ENCODE results near the gene ARFGAP2.

GRCh38 chr11:47202576-47202975, 25.9 kb upstream of the ARFGAP2 start:
- TF ChIP-seq ZNF274 (IDR thresholded peaks at IDR 0.05; ENCODE audit: borderline replicate concordance, extremely low read depth, low read length): no peak
- TF ChIP-seq BCL11A (IDR thresholded peaks at IDR 0.05; ENCODE audit: low read depth in 2 of 2, low read length in 2 of 2): no peak
- peak; percentile 87 for TF ChIP-seq MAFK (IDR thresholded peaks at IDR 0.05; ENCODE audit: low read depth, low read length)
- no peak for TF ChIP-seq POLR2A (IDR thresholded peaks at IDR 0.05; ENCODE audit: control extremely low read depth in 1 of 2, low read depth in 2 of 2, low read length in 2 of 2)
- TF ChIP-seq YY1 (IDR thresholded peaks at IDR 0.05; ENCODE audit: low read depth, low read length): no peak
- no peak for TF ChIP-seq EP300 (IDR thresholded peaks at IDR 0.05; ENCODE audit: borderline replicate concordance in 1 of 2, low read depth in 2 of 2, low read length in 2 of 2)
- TF ChIP-seq EZH2 (IDR thresholded peaks at IDR 0.05; ENCODE audit: low read depth, low read length, severe bottlenecking): no peak
- TF ChIP-seq, protein P1, sequence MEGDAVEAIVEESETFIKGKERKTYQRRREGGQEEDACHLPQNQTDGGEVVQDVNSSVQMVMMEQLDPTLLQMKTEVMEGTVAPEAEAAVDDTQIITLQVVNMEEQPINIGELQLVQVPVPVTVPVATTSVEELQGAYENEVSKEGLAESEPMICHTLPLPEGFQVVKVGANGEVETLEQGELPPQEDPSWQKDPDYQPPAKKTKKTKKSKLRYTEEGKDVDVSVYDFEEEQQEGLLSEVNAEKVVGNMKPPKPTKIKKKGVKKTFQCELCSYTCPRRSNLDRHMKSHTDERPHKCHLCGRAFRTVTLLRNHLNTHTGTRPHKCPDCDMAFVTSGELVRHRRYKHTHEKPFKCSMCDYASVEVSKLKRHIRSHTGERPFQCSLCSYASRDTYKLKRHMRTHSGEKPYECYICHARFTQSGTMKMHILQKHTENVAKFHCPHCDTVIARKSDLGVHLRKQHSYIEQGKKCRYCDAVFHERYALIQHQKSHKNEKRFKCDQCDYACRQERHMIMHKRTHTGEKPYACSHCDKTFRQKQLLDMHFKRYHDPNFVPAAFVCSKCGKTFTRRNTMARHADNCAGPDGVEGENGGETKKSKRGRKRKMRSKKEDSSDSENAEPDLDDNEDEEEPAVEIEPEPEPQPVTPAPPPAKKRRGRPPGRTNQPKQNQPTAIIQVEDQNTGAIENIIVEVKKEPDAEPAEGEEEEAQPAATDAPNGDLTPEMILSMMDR (IDR thresholded peaks at IDR 0.05; ENCODE audit: control extremely low read depth in 1 of 3, insufficient read depth in 1 of 3, low read depth in 1 of 3, low read length in 3 of 3): no peak
- TF ChIP-seq FOSL1 (IDR thresholded peaks at IDR 0.05; ENCODE audit: insufficient read depth, low read depth, low read length): no peak
- no peak for TF ChIP-seq ATF2 (IDR thresholded peaks at IDR 0.05; ENCODE audit: low read length)
- no peak for TF ChIP-seq BACH1 (IDR thresholded peaks at IDR 0.05; ENCODE audit: low read length)
